HG03060 (cell line): ENCODE data around the gene LGI1.

Source experiments
- ATAC-seq: cut with Tn5 transposase; IDR thresholded peaks from one replicate; pipeline ENCODE4 v1.9.1; 2021; ENCODE audit warnings: low read depth, moderate number of reproducible peaks; ENCODE audit not compliant: unreplicated experiment

Gene LGI1

GRCh38 chr10:93757801-93758507, at the start of gene LGI1:
Gene LGI1 (plus strand): TSS chr10:93757936. CDS start chr10:93758145, 209 bp downstream.
- no peak for ATAC-seq

DNA sequence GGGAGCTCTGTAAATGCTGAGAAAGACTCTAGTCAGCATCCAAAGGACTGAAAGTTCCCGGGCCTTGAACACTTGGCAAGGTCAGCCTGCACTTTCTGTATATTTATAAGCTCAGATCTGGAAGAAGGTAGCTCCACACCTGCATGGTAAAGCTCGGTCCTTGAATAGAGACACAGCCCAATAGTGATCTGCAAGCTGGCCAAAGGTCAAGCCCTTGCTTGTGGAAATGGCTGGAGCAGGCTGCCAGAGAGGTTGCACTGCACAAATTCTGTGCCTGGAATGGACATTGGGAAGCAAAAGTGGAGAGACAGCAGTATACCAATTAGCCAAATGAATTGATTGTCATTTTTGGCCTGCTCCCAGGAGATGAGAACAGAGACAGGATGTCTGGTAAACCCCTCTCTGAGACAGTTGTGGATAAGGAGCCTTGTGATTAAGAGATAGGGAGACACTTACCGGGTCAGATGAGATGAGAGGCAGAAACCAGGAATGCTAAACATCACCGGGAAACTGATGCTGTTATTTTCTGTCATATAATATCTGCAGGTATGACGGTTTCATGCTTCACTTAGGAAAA, 47.3 kb upstream of the LGI1 start:
- ATAC-seq: no peak

- ATAC-seq: no peak
These were observed 45.8 kb upstream of the LGI1 start for GRCh38 chr10:93711891-93712290.

GRCh38 chr10:93712593-93712992, 45.1 kb upstream of the LGI1 start:
- no peak for ATAC-seq

- peak; percentile 81 for ATAC-seq
These were observed 42.4 kb upstream of the LGI1 start for GRCh38 chr10:93715345-93715744.

GRCh38 chr10:93716766-93717165, 41.0 kb upstream of the LGI1 start:
- no peak for ATAC-seq

DNA sequence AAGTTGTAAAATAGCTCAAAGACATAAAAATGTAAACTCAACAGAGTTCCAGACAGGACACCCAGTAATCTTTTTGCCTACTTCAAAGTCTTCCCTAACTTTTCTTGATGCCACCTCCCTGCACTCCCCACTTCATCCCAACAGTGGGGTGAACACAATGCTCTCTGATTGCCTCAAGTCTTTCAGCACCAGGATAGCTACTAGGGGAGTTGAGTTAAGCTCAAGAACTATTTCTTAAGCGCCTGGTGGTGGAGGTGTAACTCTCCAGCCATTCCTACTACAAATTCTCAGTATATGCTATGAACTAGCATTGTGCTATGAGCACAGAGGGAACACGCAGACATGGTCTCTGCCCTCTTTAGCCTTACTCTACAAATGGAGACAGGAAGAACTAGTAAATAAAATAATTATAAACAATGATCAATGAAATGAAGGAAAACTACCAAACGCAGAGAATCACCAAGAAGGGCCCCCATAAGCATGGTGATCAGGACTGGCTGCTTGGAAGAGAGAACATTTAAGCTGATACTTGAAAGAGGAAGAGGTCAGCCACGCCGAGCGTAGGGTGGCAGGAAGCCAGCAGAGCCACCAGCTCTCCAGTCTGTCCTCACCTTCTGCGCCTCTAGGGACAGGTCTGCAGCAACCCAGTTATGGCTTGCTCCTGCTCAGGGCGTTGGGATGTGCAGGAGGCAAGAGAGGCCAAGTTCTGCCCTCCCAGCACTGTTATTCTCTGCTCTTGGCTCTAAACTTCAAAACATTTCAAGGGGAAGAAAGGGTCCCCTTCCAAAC, 38.6 kb upstream of the LGI1 start:
- ATAC-seq: no peak

DNA sequence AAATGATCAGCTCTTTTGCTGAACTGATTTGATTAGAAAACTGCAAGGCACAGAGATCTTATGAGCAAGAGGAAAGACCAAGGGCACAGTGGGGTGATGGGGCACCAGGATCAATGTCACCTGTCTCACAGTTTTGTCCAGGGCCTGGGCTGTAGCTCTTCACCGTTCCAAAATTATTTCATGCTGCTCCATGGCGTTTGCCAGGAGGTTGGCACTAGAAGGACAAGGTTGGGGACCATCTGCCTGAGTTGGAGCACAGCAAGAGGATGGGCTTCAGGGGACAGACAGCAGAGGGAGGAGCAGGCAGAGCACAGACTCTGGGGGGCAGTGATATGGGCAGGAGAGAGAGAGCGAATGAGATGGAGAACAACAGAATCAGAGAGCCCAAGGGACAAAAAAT, 37.8 kb upstream of the LGI1 start:
- no peak for ATAC-seq

DNA sequence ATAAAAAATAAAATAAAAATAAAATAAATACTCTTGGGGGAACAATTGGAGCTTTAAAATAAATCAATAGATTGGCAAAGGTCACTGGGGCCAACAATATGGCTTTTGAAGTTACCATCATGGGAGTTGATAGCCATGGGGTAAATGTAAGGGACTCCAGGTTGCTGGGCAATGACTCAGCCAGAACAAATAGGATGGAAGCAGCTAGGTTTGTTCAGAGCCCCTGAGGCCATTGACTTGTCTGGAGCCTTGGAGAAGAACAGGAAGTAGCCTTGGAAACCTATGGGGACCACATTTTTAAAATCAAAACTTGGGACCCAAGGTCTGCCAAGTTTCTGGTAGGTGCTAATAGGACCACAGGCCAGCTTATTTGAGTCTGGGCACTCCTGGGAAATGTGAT, 35.2 kb upstream of the LGI1 start:
- ATAC-seq: no peak

DNA sequence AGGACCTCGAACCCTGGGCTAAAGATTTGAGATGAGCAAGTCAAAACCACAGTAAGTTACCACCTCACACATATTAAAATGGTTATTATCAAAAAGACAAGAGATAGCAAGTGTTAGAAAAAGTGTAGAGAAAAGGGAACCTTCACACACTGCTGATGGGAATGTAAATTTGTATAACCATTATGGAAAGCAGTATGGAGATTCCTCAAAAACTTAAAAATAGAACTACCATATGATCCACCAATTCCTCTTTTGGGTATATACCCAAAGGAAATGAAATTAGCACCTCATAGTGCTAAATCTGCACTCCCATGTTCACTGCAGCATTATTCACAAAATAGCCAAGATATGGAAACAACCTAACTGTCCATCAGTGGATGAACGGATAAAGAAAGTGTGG, 34.6 kb upstream of the LGI1 start:
- no peak for ATAC-seq

GRCh38 chr10:93726024-93726423, 31.7 kb upstream of the LGI1 start:
- no peak for ATAC-seq

DNA sequence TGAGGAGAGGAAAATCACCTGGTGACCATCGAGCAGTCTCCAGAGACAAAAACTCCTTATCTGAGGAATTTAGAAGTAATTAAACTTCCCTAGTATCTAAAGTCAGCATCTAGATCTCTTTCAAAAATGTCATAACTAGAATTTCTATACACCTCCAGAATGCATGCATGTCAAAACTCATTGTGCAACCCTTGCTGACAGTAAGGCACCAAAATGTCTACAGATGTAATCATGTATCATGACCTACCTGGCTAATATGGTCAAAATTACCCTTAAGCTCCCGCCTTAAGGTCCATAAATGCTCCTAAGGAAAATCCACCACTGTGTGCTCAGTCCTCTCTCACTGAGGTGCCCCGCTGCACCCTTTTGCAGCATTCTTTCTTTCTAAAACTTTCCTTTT, 16.4 kb upstream of the LGI1 start:
- ATAC-seq: no peak

DNA sequence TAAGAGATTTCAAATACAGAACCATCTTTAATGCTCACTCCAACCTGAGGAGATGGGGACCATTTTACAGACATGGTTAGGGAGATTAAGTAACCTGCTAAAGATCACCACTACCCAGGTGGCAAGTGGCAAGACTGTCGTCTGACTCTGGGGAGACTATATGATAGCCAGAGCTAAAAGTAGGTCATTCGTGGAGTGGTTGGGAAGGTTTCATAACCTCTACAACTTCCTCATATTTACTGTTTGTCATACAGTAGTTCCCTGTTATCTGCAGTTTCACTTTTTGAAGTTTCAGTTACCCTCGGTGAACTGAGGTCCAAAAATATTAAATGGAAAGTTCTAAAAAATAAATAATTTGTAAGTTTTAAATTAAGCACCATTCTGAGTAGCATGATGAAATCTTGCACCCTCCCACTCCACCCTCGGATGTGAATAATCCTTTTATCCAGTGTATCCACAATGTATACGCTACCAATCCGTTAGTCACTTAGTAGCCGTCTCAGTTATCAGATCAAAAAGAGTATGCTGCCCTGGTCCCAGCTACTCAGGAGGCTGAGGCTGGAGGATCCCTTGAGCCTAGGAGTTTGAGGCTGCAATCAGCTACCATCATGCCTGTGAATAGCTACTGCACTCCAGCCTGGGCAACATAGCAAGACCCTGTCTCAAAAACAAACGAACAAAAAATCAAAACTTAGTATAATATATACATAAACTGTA, 14.9 kb upstream of the LGI1 start:
- peak; percentile 88 for ATAC-seq

DNA sequence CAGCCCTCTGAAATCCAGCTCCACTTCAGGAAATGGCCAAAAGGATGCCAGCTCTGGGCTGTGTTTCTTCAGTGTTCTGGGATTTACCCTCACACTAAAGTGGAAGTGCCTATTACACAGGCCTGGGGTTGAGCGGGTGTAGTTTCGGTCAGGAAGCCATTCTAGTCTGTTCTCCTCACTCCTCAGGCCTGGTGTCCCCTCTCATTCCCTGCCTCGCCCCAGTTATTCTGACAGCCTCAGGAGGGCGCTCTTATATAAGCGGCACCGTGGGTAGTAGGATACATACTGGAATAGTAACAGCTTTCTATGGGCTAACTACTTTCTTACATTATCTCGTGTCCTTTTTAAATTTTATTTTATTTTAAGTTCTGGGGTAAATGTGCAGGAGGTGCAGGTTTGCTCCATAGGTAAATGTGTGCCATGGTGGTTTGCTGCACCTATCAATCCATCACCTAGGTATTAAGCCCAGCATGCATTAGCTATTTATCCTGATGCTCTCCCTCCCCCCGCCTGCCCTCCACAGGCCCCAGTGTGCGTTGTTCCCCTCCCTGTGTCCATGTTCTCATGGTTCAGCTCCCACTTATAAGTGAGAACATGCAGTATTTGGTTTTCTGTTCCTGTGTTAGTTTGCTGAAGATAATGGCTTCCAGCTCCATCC, 12.2 kb upstream of the LGI1 start:
- ATAC-seq: no peak

DNA sequence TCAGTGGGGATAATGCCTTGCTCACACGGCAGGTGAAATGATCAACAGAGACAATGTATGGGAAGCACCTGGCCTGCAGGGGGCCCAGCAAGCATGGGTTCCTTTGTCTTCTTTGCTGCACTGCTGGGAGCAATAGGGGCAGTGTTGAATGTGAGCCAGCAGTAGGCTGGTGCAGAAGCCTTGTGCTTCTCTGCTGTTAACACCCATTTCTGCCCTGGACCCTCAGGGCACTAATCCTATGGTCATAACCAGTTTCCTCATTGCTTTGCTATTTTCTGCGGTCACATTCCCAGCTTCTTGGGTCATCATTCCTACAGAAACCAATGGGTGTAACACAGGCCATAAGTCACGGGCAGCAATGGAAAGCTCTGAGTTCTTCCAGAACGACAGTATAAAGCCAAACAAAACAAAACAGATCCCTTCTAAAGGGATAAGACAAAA, 10.9 kb upstream of the LGI1 start:
- ATAC-seq: no peak

- no peak for ATAC-seq
These were observed 8.4 kb upstream of the LGI1 start for GRCh38 chr10:93749218-93749799.

DNA sequence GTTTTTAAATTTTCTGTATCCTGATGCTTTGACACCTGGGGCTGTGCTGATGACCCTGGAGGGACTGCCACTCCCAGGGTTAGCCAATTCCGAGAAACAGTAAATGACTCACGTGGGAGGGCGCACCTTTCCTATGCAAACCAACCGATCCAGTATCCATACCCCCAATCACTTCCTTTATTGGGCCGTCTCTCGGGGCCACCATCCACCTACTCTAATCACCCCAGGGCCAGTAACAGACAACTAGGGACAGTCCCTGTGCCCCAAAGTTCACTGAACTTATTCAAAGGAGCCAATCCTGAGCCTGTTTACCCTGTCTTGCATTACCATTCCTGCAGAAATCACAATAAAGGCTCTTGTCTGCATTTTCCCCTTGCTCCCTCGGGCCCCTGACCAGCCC, 6.6 kb upstream of the LGI1 start:
- ATAC-seq: no peak

DNA sequence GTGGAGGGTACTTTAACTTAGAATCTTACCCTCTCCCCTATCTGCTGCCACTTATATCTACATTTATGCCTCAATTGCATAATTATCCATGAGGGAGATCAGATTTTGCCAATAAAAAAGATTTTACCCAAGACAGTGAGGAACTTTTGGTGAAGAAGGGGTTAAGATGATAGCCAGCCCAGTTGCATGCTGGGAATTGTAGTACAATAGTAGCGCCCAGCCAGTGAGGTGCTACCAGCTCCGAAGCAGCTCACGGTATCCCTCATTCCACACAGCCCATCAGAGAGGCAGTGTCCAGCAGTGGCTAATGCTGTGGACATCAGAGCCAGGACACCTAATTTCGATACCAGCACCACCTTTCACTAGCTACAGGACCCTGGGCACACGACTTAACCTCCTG, 5.9 kb upstream of the LGI1 start:
- no peak for ATAC-seq

- ATAC-seq: no peak
These were observed 5.0 kb upstream of the LGI1 start for GRCh38 chr10:93752761-93753160.

DNA sequence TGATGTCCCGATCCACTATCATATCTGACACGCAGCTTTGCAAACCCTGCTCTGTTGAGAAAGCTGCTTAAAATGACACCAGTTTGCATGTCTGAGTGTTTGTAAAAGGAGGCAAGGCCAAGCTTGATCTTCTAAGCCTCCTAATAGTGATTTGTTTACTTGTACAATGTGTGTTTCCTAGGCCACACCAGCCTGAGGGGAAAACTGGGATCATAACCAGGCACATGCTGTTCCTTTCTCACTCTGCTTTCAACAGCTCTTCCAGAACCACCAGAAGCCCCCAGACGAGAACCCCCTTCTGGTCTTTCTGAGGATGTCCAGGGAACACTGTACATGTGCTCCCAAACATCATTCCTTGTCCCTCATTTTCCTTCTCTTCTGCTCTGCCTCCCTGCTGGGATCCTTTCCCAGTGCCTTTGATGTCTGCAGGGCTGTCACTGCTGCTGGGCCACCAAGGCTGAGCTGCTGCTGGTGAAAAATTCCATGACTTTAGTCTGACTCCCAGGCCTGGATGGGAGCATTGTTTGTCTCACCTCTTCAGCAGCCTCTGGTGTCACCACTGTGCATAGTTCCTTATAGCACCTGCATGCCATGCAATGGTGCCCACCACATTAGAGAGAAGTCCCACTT, 4.0 kb upstream of the LGI1 start:
- no peak for ATAC-seq
